Measurements from ENCODE around the gene TBCD.

TBCD gene

GRCh38 chr17:82888583-82889495 lies 137.0 kb downstream of the TBCD start:
- DNase-seq (ENCODE audit: low read depth): no peak

GRCh38 chr17:82889496-82890338 lies 137.9 kb downstream of the TBCD start:
- no peak for DNase-seq (ENCODE audit: low read depth)

- DNase-seq (ENCODE audit: low read depth): no peak
Observed at GRCh38 chr17:82890339-82890730, 138.5 kb downstream of the TBCD start.

GRCh38 chr17:82890926-82891678 lies 139.2 kb downstream of the TBCD start:
- DNase-seq (ENCODE audit: low read depth): no peak

- no peak for DNase-seq (ENCODE audit: low read depth)
Observed at GRCh38 chr17:82891911-82892310, 140.0 kb downstream of the TBCD start.

DNA sequence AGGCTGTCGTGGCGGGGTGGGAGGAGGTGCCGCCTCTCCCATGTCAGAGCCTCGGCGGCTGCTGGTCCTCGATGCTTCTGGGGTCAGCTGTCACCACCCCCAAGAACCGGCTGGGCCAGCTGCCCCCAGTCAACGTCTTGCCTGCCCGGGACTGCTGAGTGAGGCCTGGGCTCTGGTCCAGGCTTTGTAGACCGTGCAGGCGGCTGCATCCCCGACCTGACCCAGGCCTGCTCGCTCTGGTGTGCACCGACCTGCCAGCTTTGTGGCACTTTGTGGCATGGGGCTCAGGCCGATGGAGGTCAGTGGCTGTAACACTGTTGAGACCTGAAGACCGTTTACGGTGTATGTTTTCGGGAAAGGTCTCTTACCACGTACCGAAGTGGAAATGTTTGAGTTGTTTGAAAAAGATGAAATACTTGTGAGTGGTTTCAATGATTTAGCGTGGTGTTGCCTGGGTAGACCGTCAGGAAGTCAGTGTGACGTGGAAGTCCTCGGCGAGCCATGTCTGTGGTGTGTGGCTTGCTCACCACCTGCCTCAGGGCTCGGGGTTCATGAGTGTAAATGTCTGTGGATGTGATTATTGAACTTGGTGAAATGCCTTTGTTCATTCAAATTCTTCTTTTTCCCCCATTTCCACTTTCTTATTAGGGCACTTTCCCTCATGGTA lies 141.2 kb downstream of the TBCD start:
- no peak for DNase-seq (ENCODE audit: low read depth)

GRCh38 chr17:82893779-82894178 lies 141.9 kb downstream of the TBCD start:
- no peak for DNase-seq (ENCODE audit: low read depth)

- no peak for DNase-seq (ENCODE audit: low read depth)
Observed at GRCh38 chr17:82894389-82894788, 142.5 kb downstream of the TBCD start.

DNA sequence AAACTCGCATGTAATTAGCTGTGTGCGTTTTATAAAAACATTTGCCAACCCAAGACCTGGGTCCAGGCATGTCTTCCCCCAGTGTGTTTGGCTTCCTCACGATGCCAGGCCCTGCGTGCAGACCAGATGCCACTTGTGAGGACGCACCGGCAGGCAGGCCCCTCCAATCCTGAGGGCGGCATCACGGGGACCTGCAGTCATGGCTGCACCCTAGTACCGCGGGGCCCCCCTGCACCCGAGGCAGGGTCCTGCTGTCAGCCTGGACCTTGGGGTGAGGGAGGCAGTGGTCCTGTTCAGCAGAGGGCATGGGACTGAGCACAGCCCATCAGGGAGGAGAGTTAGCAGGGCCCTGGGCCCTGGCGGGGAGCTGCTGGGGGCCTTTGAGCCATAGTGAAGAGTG lies 143.2 kb downstream of the TBCD start:
- DNase-seq (ENCODE audit: low read depth): no peak

DNA sequence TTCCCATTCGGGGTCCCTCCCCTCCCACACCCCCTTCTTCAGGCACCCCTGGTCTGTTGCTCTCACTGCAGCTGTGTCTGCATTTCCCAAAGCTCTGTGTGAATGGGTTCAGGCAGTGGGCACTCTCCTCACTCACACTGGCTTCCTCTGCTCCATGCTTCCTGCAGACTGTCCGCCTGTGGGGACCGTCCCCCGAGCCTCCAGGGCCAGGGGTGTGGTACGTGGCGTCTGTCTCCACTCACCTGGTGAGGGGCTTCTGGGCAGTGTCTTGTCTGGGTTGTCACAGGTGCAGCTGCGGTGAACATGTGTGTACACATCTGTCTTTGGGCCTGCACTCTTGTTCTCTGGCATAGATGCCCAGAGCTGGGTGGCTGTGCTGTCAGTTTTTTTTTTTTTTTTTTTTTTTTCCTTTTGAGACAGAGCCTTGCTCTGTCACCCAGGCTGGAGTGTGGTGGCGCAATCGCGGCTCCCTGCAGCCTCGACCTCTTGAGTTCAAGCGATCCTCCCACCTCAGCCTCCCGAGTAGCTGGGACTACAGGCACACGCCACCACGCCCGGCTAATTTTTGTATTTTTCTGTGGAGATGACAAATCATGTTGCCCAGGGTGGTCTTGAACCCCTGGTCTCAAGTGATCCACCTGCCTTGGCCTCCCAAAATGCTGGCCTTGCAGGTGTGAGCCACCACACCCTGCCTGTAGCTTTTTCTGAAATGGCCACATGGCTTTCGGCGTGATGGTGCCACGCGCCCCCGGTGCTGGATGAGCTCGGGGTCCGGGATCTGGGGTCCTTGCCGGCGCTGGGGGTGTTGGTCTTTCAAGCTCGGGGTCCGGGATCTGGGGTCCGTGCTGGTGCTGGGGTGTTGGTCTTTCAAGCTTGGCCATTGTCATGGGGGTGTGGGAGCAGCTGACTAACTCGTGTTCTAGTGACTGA lies 144.5 kb downstream of the TBCD start:
- no peak for DNase-seq (ENCODE audit: low read depth)

DNA sequence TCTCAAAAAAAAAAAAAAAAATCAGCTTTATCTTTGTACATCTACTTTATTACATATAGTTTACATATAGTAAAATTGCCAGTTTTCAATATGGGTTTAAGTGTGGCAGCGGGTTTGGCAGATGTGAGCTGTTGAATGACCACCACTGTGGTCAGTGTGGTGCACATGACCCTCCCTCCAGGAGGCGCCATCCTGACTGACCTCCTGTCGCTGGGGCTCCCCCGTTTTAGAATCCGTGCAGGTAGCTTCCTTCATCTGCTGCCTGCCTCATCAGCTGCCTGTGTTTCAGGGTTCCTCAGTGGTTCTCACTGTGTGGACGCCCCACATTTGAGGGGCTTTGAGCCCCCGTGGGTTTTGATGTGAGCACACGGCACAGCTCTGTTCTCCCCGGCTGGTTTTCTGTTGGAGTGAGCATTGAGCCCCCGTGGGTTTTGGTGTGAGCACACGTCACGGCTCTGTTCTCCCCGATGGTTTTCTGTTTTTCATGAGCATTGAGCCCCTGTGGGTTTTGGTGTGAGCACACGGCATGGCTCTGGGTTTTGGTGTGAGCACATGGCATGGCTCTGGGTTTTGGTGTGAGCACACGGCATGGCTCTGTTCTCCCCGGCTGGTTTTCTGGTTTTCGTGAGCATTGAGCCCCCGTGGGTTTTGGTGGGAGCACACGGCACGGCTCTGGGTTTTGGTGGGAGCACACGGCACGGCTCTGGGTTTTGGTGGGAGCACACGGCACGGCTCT lies 145.8 kb downstream of the TBCD start:
- no peak for DNase-seq (ENCODE audit: low read depth)

DNA sequence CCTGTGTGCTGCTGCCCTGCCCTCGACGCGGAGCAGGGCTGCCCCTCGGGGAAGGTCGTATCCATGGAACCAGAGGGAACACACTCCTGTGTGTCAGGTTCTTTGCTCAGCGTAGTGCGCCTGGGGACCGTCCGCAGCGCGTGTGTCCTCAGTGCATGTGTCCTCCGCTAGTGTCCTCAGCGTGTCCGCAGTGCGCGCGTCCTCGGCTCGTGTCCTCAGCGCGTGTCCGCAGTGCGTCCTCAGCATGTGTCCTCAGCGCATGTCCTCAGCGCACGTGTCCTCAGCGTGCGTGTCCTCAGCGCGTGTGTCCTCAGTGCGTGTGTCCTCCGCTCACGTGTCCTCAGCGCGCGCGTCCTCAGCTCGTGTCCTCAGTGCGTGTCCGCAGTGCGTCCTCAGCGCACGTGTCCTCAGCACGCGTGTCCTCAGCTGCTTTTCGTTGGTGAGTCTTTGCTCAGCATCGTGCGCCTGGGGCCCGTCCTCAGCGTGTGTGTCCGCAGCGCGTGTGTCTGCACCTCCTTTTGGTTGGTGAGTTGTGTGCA lies 147.2 kb downstream of the TBCD start:
- no peak for DNase-seq (ENCODE audit: low read depth)

DNA sequence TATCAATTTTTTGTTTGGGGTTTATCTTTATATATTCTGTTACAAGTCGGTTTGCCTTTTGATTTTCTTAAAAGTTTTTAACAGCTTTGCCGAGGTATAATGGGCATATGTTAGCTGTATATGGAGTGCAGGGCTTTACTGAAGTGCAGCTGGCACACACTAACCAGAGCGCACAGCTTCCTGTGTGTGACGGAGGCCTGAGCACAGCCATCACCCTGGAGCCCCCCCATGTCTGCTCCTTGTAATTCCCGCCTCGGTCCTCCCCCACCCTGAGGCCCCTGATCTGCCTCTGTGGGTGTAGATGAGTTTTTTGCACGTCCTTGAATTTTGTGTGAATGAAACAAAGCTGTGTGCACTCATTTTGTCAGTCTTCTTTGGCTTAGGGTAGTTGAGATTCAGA lies 148.1 kb downstream of the TBCD start:
- no peak for DNase-seq (ENCODE audit: low read depth)

DNA sequence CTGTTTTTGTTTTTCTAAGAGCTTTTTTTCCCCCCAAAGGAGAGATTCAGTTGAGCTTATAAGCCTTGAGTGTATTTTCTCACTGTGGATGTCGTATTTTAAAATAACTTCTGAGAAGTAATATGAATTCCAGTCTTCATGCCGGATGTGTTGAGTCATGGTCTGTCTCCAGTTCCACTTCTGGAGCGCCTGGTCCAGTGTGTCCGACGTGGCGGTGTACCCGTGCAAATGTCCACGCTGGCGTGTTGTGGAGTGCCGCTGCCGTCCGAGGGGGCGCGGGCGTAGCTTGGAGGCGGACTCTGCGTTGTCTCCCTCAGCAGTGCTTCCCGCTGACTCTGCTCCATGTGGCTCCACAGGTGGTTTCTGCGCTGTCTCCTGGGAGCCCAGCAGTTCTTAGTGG lies 148.9 kb downstream of the TBCD start:
- DNase-seq (ENCODE audit: low read depth): peak; percentile 46

- DNase-seq (ENCODE audit: low read depth): no peak
Observed at GRCh38 chr17:82901356-82901755, 149.5 kb downstream of the TBCD start.

- no peak for DNase-seq (ENCODE audit: low read depth)
Observed at GRCh38 chr17:82901856-82902255, 150.0 kb downstream of the TBCD start.

DNA sequence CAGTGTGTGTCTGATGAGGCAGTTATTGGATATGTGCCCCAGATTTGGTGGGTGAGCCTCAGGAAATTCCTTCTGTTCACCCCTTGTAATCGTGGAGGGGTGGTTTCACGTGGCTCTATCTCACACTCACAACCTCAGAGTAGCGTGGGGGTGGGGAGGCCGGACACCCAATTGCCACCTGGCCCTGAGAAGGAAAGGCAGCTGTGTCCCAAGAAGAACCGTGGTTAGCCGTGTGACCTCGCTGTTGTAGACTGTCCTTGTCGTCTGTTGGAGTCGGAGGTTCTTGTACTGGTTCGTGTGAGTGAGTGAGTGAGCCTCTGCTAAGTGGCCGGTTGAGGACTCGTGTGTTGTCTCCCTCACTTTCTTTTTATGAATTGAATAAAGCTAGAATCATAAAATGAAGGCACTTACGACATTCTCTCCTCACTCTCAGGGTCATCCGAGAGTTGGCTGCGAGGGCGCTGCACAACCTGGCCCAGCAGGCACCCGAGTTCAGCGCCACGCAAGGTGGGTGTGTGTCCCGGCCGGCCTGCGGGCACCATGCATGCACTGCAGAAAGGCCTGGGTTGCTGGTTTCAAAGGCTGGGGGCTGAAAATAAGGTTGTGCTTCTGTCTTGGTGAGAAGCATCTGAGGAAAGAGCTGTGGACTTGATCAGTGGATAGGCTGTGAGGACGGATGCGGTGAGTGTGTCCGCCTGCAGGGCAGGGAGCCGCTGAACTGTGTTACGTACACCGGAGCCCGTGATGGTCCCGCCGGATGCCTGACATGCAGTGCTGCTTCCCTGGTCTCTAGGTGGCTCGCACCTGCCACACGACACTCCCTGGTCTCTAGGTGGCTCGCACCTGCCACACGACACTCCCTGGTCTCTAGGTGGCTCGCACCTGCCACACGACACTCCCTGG lies 151.4 kb downstream of the TBCD start:
- no peak for DNase-seq (ENCODE audit: low read depth)

- DNase-seq (ENCODE audit: low read depth): no peak
Observed at GRCh38 chr17:82905130-82905529, 153.3 kb downstream of the TBCD start.
